Mucosa of stomach (tissue), 1 donor: ENCODE measurements around the gene CORO6.
A peak's percentile ranks its signal among the peaks of the same experiment; 100 is the strongest.

Experiments used
- H3K27me3 ChIP-seq: one replicate; pipeline ENCODE4 v1.7.0; 2013; ENCODE audit warnings: mild to moderate bottlenecking, low read length; ENCODE audit not compliant: control insufficient read depth, insufficient read depth
- H3K36me3 ChIP-seq: one replicate; pipeline ENCODE4 v1.7.0; 2013; ENCODE audit warnings: low read length; ENCODE audit not compliant: control insufficient read depth, insufficient read depth
- H3K4me1 ChIP-seq: one replicate; pipeline ENCODE4 v1.7.0; 2013; ENCODE audit warnings: mild to moderate bottlenecking, low read length; ENCODE audit not compliant: control insufficient read depth, insufficient read depth
- H3K4me3 ChIP-seq: one replicate; pipeline ENCODE4 v1.7.0; 2013; ENCODE audit warnings: low read length
- H3K9ac ChIP-seq: one replicate; pipeline ENCODE4 v1.7.0; 2013; ENCODE audit warnings: mild to moderate bottlenecking, low read length, moderate library complexity
- H3K9me3 ChIP-seq: one replicate; pipeline ENCODE4 v1.7.0; 2013; ENCODE audit warnings: mild to moderate bottlenecking, low read length, moderate library complexity; ENCODE audit not compliant: control insufficient read depth
- donor health status: Pancreatic carcinoma.

CORO6 gene

DNA sequence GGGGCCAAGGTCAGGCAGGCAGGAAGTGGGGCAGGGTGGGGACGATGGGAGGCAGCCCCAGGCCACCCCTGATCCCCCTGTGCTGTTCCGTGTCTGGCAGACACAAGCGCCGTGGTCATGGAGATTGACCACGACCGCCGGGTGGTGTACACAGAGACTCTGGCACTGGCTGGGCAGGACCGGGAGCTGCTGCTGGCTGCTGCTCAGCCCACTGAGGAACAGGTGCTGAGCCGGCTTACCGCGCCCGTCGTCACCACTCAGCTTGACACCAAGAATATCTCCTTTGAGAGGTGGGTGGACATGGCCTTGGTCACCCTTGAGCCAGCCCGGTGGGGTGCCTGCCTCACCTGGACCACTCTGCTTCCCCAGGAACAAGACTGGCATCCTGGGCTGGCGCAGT, 13.7 kb downstream of the CORO6 start:
- Histone ChIP-seq H3K27me3 (peaks cover 4% of the 10 kb centered on the region), H3K4me1 (peaks cover 12% of the 10 kb centered on the region), H3K9ac (no peak overlapping the region), H3K36me3 (no peaks in the 10 kb centered on the region), H3K9me3 (no peaks in the 10 kb centered on the region), H3K4me3 (no peak overlapping the region)

- Histone ChIP-seq H3K9me3 (no peaks in the 10 kb centered on the region), H3K4me1 (no peaks in the 10 kb centered on the region), H3K9ac (no peak overlapping the region)
Measured at GRCh38 chr17:29607557-29608195, 15.0 kb downstream of the CORO6 start.

DNA sequence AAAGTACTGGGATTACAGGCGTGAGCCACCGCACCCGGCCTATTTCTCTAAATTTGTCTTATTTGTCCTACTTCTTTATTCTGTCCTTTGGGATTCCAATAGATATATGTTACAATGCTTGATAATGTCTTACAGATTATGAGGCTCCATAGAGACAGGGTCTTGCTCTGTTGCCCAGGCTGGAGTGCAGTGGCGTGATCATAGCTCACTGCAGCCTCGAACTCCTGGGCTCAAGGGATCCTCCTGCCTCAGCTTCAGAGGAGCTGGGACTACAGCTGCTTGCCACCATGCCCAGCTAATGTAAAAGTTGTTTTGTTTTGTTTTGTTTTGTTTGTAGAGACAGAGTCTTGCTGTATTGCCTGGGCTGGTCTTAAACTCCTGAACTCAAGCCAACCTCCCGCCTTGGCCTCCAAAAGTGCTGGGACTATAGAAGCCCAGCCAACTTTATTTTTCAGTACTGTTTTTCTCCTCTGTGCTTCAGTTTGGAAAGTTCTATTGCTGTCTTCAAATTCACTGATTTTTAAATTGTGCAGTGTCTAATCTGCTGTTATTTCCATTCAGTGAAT, 19.5 kb downstream of the CORO6 start:
- Histone ChIP-seq H3K36me3 (no peaks in the 10 kb centered on the region), H3K9me3 (no peaks in the 10 kb centered on the region), H3K9ac (no peak overlapping the region), H3K4me1 (no peaks in the 10 kb centered on the region), H3K27me3 (no peaks in the 10 kb centered on the region), H3K4me3 (no peak overlapping the region)

More at GRCh38 chr17:29607557-29608195, 15.0 kb downstream of the CORO6 start:
- no peaks in the 10 kb centered on the region for H3K27me3 ChIP-seq
- H3K4me3 ChIP-seq = no peak overlapping the region
- H3K36me3 ChIP-seq = no peaks in the 10 kb centered on the region

- Histone ChIP-seq H3K9me3 (no peaks in the 10 kb centered on the region), H3K36me3 (no peaks in the 10 kb centered on the region), H3K27me3 (no peaks in the 10 kb centered on the region), H3K9ac (no peak overlapping the region), H3K4me1 (peaks cover 9% of the 10 kb centered on the region), H3K4me3 (no peak overlapping the region)
Measured at GRCh38 chr17:29597361-29598172, 25.1 kb downstream of the CORO6 start.

DNA sequence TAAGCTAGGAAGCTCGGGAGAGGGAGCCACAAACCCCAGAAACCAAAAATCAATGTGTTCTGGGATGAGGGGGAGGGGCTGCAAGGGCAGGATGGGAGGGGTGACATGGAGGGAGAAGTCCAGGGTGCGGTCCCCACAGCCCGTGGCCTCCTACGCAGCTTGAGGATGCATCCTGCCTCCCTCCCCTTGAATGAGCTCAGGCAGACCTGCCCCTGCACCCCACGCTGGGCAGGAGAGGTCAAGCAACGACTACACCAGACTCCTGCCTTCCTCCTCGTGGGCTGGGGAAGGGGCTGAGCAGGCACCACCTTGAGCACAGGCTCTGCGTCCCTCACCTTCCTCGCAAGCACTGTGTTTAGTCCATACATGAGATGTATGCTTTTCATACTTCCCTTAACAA, 25.9 kb downstream of the CORO6 start:
- no peaks in the 10 kb centered on the region for H3K9me3 ChIP-seq
- H3K4me1 ChIP-seq = peaks cover 17% of the 10 kb centered on the region
- H3K4me3 ChIP-seq = no peak overlapping the region
- no peak overlapping the region for H3K9ac ChIP-seq
- H3K36me3 ChIP-seq = no peaks in the 10 kb centered on the region
- H3K27me3 ChIP-seq = no peaks in the 10 kb centered on the region

- H3K9ac ChIP-seq = no peak overlapping the region
- H3K4me3 ChIP-seq = no peak overlapping the region
- no peaks in the 10 kb centered on the region for H3K27me3 ChIP-seq
- H3K9me3 ChIP-seq = no peaks in the 10 kb centered on the region
- peaks cover 23% of the 10 kb centered on the region for H3K4me1 ChIP-seq
- no peaks in the 10 kb centered on the region for H3K36me3 ChIP-seq
Measured at GRCh38 chr17:29595943-29596774, 26.6 kb downstream of the CORO6 start.

GRCh38 chr17:29595107-29595942, 27.4 kb downstream of the CORO6 start:
- Histone ChIP-seq H3K4me1 (peaks cover 31% of the 10 kb centered on the region), H3K9me3 (no peaks in the 10 kb centered on the region)

GRCh38 chr17:29594519-29595090, 28.1 kb downstream of the CORO6 start:
- Histone ChIP-seq H3K9me3 (no peaks in the 10 kb centered on the region), H3K4me1 (peaks cover 38% of the 10 kb centered on the region), H3K36me3 (no peaks in the 10 kb centered on the region), H3K4me3 (no peak overlapping the region), H3K27me3 (no peaks in the 10 kb centered on the region), H3K9ac (no peak overlapping the region)

More at GRCh38 chr17:29595107-29595942, 27.4 kb downstream of the CORO6 start:
- Histone ChIP-seq H3K4me3 (no peak overlapping the region), H3K9ac (no peak overlapping the region), H3K27me3 (no peaks in the 10 kb centered on the region), H3K36me3 (no peaks in the 10 kb centered on the region)

GRCh38 chr17:29593591-29594518, 28.9 kb downstream of the CORO6 start:
- Histone ChIP-seq H3K27me3 (no peaks in the 10 kb centered on the region), H3K9me3 (no peaks in the 10 kb centered on the region), H3K9ac (peak overlapping the region; percentile 35), H3K4me3 (no peak overlapping the region), H3K36me3 (no peaks in the 10 kb centered on the region), H3K4me1 (peaks cover 38% of the 10 kb centered on the region)

DNA sequence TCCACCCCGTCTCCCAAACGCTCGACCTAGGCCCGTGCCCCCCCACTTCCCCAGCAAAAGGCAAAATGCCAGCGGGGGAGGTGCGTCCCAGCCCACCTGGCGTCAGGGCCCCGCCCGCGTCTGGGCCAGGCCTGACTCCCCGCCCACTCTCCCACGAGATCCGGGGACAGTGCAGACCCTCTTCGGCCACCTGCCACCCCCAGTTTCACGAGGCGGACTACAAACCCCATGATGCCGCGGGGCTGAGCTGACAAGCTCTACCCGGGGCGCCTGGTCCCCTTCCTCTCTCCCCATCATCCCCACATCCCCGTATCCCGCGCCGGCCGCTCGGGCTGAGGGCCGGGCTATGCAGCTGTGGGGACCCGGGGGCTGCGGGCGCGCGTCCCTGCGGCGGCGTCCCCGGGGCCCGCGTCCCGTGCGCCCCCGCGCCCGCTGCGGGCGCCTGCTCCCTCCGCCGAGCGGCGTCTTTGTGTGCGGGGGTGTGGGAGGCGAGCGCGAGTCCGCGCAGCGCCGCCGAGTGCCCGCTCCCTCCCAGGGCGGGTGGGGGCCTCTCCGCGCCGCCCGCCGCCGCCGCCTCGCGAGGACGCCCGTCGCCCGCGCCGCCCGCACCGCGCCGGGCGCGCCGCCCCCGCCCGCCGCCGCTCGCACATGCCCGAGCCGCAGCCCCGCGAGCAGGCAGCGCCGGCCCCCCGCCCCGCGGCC, 29.7 kb downstream of the CORO6 start, which contains the start of gene ANKRD13B:
ANKRD13B (plus strand) TSS at position 283 of the 702 bp plus-strand sequence. CDS start 490 bp downstream, outside the sequence.
- Histone ChIP-seq H3K4me3 (peak within 1 kb of the TSS; percentile 24), H3K27me3 (no peaks in the 10 kb centered on the region), H3K9ac (peak within 1 kb of the TSS; percentile 35), H3K4me1 (peaks cover 46% of the 10 kb centered on the region), H3K9me3 (no peaks in the 10 kb centered on the region), H3K36me3 (no peaks in the 10 kb centered on the region)
